Measurements from ENCODE around the gene IL23A.
"Not testable (repeated sequence)": the region's sequence is repeated elsewhere in the genome, so short reads cannot be mapped to it uniquely, and the experiment has no call there.

IL23A gene

GRCh38 chr12:56334490-56334793, 4.2 kb upstream of the IL23A start:
- DNase-seq (ENCODE audit: low read depth) = no peak
- peak overlapping the region; percentile 66 for H3K4me3 ChIP-seq (ENCODE audit: low read depth, low read length)
- no peak for TF ChIP-seq CTCF (IDR thresholded peaks at IDR 0.05; ENCODE audit: insufficient read depth, low read depth, low read length, missing control alignments)

- DNase-seq (ENCODE audit: low read depth) = not testable (repeated sequence)
Observed at GRCh38 chr12:56335527-56335926, 3.2 kb upstream of the IL23A start.

DNA sequence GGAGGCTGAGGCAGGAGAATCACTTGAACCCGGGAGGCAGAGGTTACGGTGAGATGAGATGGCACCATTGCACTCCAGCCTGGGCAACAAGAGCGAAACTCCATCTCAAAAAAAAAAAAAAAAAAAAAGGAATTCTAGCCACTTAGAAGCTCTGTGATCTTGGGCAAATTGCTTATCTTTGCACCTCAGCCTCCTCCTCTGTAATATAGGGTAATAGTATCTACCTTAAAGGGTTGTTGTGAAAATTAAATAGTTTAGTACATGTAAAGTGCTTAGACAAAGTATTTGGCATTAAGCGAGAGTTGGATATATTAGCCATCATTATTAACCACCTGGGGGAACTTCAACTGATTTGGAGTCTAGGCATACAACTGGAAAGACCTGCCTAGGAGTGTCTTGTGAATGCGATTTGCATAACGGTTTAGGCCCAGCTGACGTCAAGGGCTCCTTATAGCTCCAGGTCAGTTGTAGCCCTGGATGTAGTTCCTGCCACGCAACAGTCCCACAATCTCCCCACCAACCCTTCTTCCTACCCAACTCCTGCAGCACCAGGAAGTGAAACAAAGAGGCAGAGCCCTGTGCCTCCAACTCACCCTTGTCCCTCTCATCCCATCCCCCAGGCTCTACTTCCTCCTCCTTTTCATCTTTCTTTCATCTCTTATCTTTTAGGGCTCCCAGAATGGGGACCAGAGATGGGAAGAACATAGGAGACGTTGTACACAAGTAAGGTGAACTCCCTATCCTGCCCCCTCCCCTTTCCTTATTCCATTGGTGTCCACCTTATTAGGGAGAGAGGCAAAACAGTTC, 2.1 kb upstream of the IL23A start:
- TF ChIP-seq CTCF (IDR thresholded peaks at IDR 0.05; ENCODE audit: insufficient read depth, low read depth, low read length, missing control alignments) = no peak
- H3K4me3 ChIP-seq (ENCODE audit: low read depth, low read length) = no peak overlapping the region
- DNase-seq (ENCODE audit: low read depth) = peak; percentile 45

More at GRCh38 chr12:56335527-56335926, 3.2 kb upstream of the IL23A start:
- H3K4me3 ChIP-seq (ENCODE audit: low read depth, low read length) = not testable (repeated sequence)

GRCh38 chr12:56337753-56338251, 882 bp upstream of the IL23A start:
- DNase-seq (ENCODE audit: low read depth) = no peak
- no peak for TF ChIP-seq CTCF (IDR thresholded peaks at IDR 0.05; ENCODE audit: insufficient read depth, low read depth, low read length, missing control alignments)
- no peak overlapping the region for H3K4me3 ChIP-seq (ENCODE audit: low read depth, low read length)

GRCh38 chr12:56339158-56339422, 406 bp downstream of the IL23A start:
- peak overlapping the region; percentile 3 for H3K4me3 ChIP-seq (ENCODE audit: low read depth, low read length)
- DNase-seq (ENCODE audit: low read depth) = no peak
- no peak for TF ChIP-seq CTCF (IDR thresholded peaks at IDR 0.05; ENCODE audit: insufficient read depth, low read depth, low read length, missing control alignments)

DNA sequence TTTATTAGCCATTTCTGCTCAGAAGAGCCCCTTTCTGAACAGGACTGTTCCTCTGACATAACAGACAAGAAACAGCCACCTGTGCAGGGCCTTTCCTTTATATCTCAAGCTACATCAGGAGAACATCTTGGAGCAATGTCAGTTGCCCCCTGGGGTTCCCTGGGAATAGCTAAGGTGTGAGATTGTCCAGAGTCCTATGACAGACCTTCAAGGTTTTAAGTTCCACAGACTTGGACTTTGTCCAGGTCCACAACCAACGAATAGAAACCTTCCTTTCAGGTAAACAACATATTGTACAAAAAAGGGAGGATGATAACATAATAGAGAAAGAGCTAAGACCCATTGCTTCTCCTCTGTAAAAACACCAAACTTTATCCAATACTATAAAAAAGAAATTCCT, 2.9 kb downstream of the IL23A start:
- TF ChIP-seq CTCF (IDR thresholded peaks at IDR 0.05; ENCODE audit: insufficient read depth, low read depth, low read length, missing control alignments) = no peak
- no peak for DNase-seq (ENCODE audit: low read depth)
- H3K4me3 ChIP-seq (ENCODE audit: low read depth, low read length) = no peak overlapping the region

DNA sequence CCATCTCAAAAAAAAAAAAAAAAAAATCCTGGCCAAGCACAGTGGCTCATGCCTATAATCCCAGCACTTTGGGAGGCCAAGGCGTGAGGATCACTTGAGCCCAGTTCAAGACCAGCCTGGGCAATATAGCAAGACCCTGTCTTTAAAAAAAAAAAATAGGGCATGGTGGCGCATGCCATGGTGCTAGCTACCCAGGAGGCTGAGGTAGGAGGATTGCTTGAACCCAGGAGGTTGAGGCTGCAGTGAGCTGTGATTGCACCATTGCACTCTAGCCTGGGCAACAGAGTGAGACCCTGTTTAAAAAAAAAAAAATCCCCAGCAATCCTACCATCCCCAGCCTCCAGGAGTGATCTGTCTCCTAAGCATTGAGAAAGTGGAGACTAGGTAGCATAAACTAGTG, 3.6 kb downstream of the IL23A start:
- not testable (repeated sequence) for H3K4me3 ChIP-seq (ENCODE audit: low read depth, low read length); DNase-seq (ENCODE audit: low read depth)

GRCh38 chr12:56346675-56347074, 8.0 kb downstream of the IL23A start:
- peak; percentile 24 for TF ChIP-seq CTCF (IDR thresholded peaks at IDR 0.05; ENCODE audit: insufficient read depth, low read depth, low read length, missing control alignments)
- no peak overlapping the region for H3K4me3 ChIP-seq (ENCODE audit: low read depth, low read length)
- no peak for DNase-seq (ENCODE audit: low read depth)

DNA sequence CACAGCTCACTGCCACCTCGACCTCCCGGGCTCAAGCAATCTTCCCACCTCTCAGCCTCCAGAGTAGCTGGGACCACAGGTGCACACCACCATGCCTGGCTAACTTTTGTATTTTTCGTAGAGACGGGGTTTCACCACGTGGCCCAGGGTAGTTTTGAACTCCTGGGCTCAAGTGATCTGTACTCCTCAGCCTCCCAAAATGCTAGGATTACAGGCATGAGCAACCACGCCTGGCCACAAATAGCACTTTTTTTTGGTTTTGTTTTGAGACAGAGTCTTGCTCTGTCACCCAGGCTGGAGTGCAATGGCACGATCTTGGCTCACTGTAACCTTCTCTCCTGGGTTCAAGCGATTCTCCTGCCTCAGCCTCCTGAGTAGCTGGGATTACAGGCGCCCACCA, 8.6 kb downstream of the IL23A start:
- not testable (repeated sequence) for H3K4me3 ChIP-seq (ENCODE audit: low read depth, low read length)
- peak; percentile 44 for DNase-seq (ENCODE audit: low read depth)

Data from GM12865 (cell line).